IMR-90 (cell line): ENCODE measurements around the gene GTF2A1L. TPM values are rescaled to one million over a fixed set of nuclear protein-coding genes. Genes with fewer than 3 reads are reported as not detected.

ENCODE experiments used
- ATAC-seq: fragments of 200-7000 bp; cut with Tn5 transposase; 2 replicates; pipeline ENCODE4 v1.9.1; 2020; ENCODE audit warnings: low read depth, mild to moderate bottlenecking, moderate library complexity
- BruUV-seq: library from RNA; stranded (reverse); fragments of 400-500 nt; replicated peaks from 2 replicates; lab custom pipeline; 2021; lab: Mats Ljungman, UMichigan
- CTCF ChIA-PET: fragments of 300-600 bp; formaldehyde crosslinking; extraction: SDS; loops from one replicate; lab custom pipeline; 2021; ENCODE audit warnings: antibody characterized with exemption; lab: Yijun Ruan, JAX
- POLR2A ChIA-PET: fragments of 300-600 bp; sonication (Branson Sonifier 250); formaldehyde crosslinking; loops from one replicate; lab custom pipeline; 2022; ENCODE audit warnings: antibody characterized with exemption; ENCODE audit not compliant: unreplicated experiment; lab: Charles Lee
- DNase-seq: peaks from one replicate; pipeline ENCODE4 v3.0.0; 2013
- H2AFZ ChIP-seq: replicated peaks from 2 replicates; pipeline ENCODE3; 2013; ENCODE audit warnings: low read length, mild to moderate bottlenecking; ENCODE audit not compliant: poor library complexity
- H2AK5ac ChIP-seq: 2 replicates; pipeline ENCODE4 v1.6.1; 2013; ENCODE audit warnings: low read depth, low read length, inconsistent platforms
- H2AK9ac ChIP-seq: replicated peaks from 2 replicates; pipeline ENCODE3; 2013; ENCODE audit warnings: mild to moderate bottlenecking, low read depth, low read length, moderate library complexity; ENCODE audit not compliant: poor library complexity
- H2BK120ac ChIP-seq: 2 replicates; pipeline ENCODE4 v1.6.1; 2013; ENCODE audit warnings: low read depth, low read length, inconsistent platforms
- H2BK15ac ChIP-seq: 3 replicates; pipeline ENCODE4 v1.6.1; 2013; ENCODE audit warnings: low read depth, low read length, inconsistent platforms
- H2BK20ac ChIP-seq: 2 replicates; pipeline ENCODE4 v1.6.1; 2013; ENCODE audit warnings: low read depth, mild to moderate bottlenecking, inconsistent platforms, low read length, moderate library complexity
- H2BK5ac ChIP-seq: 2 replicates; pipeline ENCODE4 v1.6.1; 2013; ENCODE audit warnings: mild to moderate bottlenecking, low read depth, low read length, inconsistent platforms; ENCODE audit not compliant: poor library complexity, severe bottlenecking
- H3K14ac ChIP-seq: replicated peaks from 2 replicates; pipeline ENCODE4 v1.6.1; 2013; ENCODE audit warnings: low read depth, low read length, inconsistent platforms
- H3K18ac ChIP-seq: 2 replicates; pipeline ENCODE4 v1.6.1; 2013; ENCODE audit warnings: low read depth, low read length, control low read depth
- H3K23ac ChIP-seq: 2 replicates; pipeline ENCODE4 v1.6.1; 2013; ENCODE audit warnings: low read depth, low read length, inconsistent platforms
- H3K27ac ChIP-seq: 2 replicates; pipeline ENCODE4 v1.5.1; 2013; ENCODE audit warnings: mild to moderate bottlenecking, control low read depth, low read length; ENCODE audit not compliant: insufficient read depth
- H3K27me3 ChIP-seq: 2 replicates; pipeline ENCODE4 v1.6.1; 2013; ENCODE audit warnings: low read length; ENCODE audit not compliant: control insufficient read depth, insufficient read depth
- H3K36me3 ChIP-seq: 2 replicates; pipeline ENCODE4 v1.6.1; 2013; ENCODE audit warnings: low read length, mixed read lengths; ENCODE audit not compliant: control insufficient read depth, insufficient read depth
- H3K4ac ChIP-seq: 2 replicates; pipeline ENCODE4 v1.6.1; 2013; ENCODE audit warnings: low read depth, low read length, inconsistent platforms
- H3K4me1 ChIP-seq: 2 replicates; pipeline ENCODE4 v1.6.1; 2013; ENCODE audit warnings: low read length, mixed read lengths; ENCODE audit not compliant: control insufficient read depth, insufficient read depth
- H3K4me2 ChIP-seq: 2 replicates; pipeline ENCODE4 v1.6.1; 2013; ENCODE audit warnings: low read depth, mild to moderate bottlenecking, control low read depth, low read length, moderate library complexity
- H3K4me3 ChIP-seq: 2 replicates; pipeline ENCODE4 v1.5.1; 2013; ENCODE audit warnings: low read depth, mild to moderate bottlenecking, control low read depth, low read length, moderate library complexity; ENCODE audit not compliant: insufficient read depth
- H3K56ac ChIP-seq: 2 replicates; pipeline ENCODE4 v1.6.1; 2013; ENCODE audit warnings: low read length, inconsistent platforms; ENCODE audit not compliant: insufficient read depth; ENCODE audit errors: extremely low read depth
- H3K79me1 ChIP-seq, 2 experiments: 2 replicates each; pipeline ENCODE4 v1.6.1; 2013; ENCODE audit warnings: low read length in 2 of 2, inconsistent platforms in 1 of 2, low read depth in 1 of 2
- H3K9ac ChIP-seq: 2 replicates; pipeline ENCODE4 v1.6.1; 2013; ENCODE audit warnings: low read depth, low read length, control low read depth
- H3K9me1 ChIP-seq: 2 replicates; pipeline ENCODE4 v1.6.1; 2013; ENCODE audit warnings: low read length, inconsistent platforms; ENCODE audit not compliant: insufficient read depth
- H3K9me3 ChIP-seq: 2 replicates; pipeline ENCODE4 v1.6.1; 2013; ENCODE audit warnings: low read length; ENCODE audit not compliant: control insufficient read depth, insufficient read depth
- H4K20me1 ChIP-seq: 2 replicates; pipeline ENCODE4 v1.6.1; 2013; ENCODE audit warnings: low read length, inconsistent platforms; ENCODE audit not compliant: insufficient read depth
- H4K5ac ChIP-seq: 2 replicates; pipeline ENCODE4 v1.6.1; 2013; ENCODE audit warnings: mild to moderate bottlenecking, low read depth, low read length, control low read depth
- H4K8ac ChIP-seq, 2 experiments: 2 replicates each; pipeline ENCODE4 v1.6.1; 2013; ENCODE audit warnings: low read depth in 2 of 2, low read length in 2 of 2, control low read depth in 1 of 2, inconsistent platforms in 1 of 2
- H4K91ac ChIP-seq: 2 replicates; pipeline ENCODE4 v1.6.1; 2013; ENCODE audit warnings: low read depth, low read length, inconsistent platforms; ENCODE audit not compliant: insufficient read depth
- CTCF ChIP-seq: conservative IDR thresholded peaks from 2 replicates; pipeline ENCODE4 v1.5.1; 2012; ENCODE audit warnings: mild to moderate bottlenecking, low read depth, low read length, improper control_type of control experiment
- MAFK ChIP-seq: IDR thresholded peaks from 2 replicates; pipeline ENCODE4 v1.6.1; 2012; ENCODE audit warnings: low read depth, low read length, improper control_type of control experiment
- POLR2A ChIP-seq: IDR thresholded peaks from 2 replicates; pipeline ENCODE4 v1.6.1; 2012; ENCODE audit warnings: mild to moderate bottlenecking, low read depth, low read length
- RAD21 ChIP-seq: IDR thresholded peaks from 2 replicates; pipeline ENCODE4 v1.6.1; 2012; ENCODE audit warnings: low read length, improper control_type of control experiment
- SMC3 ChIP-seq: fragments of 150-350 bp; IDR thresholded peaks from 2 replicates; pipeline ENCODE4 v1.6.1; 2016; ENCODE audit warnings: low read depth, mild to moderate bottlenecking, antibody characterized with exemption, low read length, moderate library complexity
- WGBS, 2 experiments: methylation state at CpG; one replicate each; pipeline versions ENCODE4 v1.1.5 to v1.1.7; 2013; ENCODE audit warnings: missing lambda C conversion rate in 2 of 2; ENCODE audit not compliant: insufficient read length in 1 of 2; ENCODE audit errors: extremely low coverage in 2 of 2; 5-methylcytosine and 5-hydroxymethylcytosine counted together
- dilution Hi-C: fragments of 300-500 bp; cut with HindIII; formaldehyde crosslinking; loops from one replicate; pipeline ENCODE4 v1.14.3; 2018; ENCODE audit warnings: low sequenced_read_pairs; ENCODE audit not compliant: unreplicated experiment
- in situ Hi-C: fragments of 300-500 bp; cut with MboI; formaldehyde crosslinking; loops from 3 replicates; pipeline ENCODE4 v1.14.3; 2019; ENCODE audit warnings: low sequenced_read_pairs, inconsistent platforms, mixed read lengths
- intact Hi-C: fragments of 100-400 bp; cut with micrococcal nuclease; formaldehyde crosslinking; loops from 2 replicates; pipeline ENCODE4 v1.10.0; 2022
- polyA plus RNA-seq, 3 experiments: library from polyadenylated mRNA; depleted of rRNA; stranded (reverse); fragments of >200 nt; gene quantifications; 2 replicates each; pipeline ENCODE4 v1.2.3, GENCODE V29; 2012; ENCODE audit warnings: low replicate concordance in 1 of 3
- total RNA-seq: library from RNA; depleted of rRNA; stranded (reverse); fragments of >200 nt; gene quantifications from 2 replicates; pipeline ENCODE4 v1.2.3, GENCODE V29; 2012

GTF2A1L gene
- total and polyA plus RNA-seq, 2 of the 4 experiments (the other 2 are of a cell fraction): not detected

GRCh38 chr2:48601349-48601748 is 16.3 kb upstream of the GTF2A1L start:
- no peaks in the 10 kb centered on the region for H4K20me1 ChIP-seq
- TF ChIP-seq SMC3 (peak; percentile 45), RAD21 (peak; percentile 65), CTCF (peak; percentile 60), POLR2A (no peak), MAFK (no peak)
- 0 out of 2 replicates have a peak overlapping the region, but pooled peaks have one; percentile 10 for H2AK5ac ChIP-seq
- H2BK20ac ChIP-seq: peak overlapping the region; percentile 79
- ATAC-seq: peak; percentile 69
- H4K5ac ChIP-seq: peak overlapping the region; percentile 53
- H3K14ac ChIP-seq: no peak overlapping the region
- H2AFZ ChIP-seq: peak overlapping the region; percentile 47
- H3K18ac ChIP-seq: peak overlapping the region; percentile 29; the same call in 1 of the 2 replicates
- intact Hi-C loops (loop anchor here (2.0 to 5.0 kb wide), 8 partner anchors 91 to 1891 kb away; no protein-coding TSS in a partner anchor), in situ Hi-C loops (loop anchor here (5.0 to 10.0 kb wide), 2 partner anchors 343 to 1891 kb away; no protein-coding TSS in a partner anchor), dilution Hi-C loops (no loop called here)
- peaks cover 3% of the 10 kb centered on the region; the same call in 1 of the 2 replicates for H3K36me3 ChIP-seq
- DNase-seq: peak; percentile 41
- H3K4me2 ChIP-seq: no peak overlapping the region
- peak overlapping the region; percentile 83 for H2BK5ac ChIP-seq
- no peak overlapping the region for H2AK9ac ChIP-seq
- ChIA-PET CTCF (interaction anchor here (1.4 kb wide), 1 partner anchor 127 kb away, joined by 3 read pairs; no protein-coding TSS in a partner anchor), POLR2A (no interaction called here)
- WGBS, 2 experiments: 50% methylated on average over 7 of the region's 7 CpGs; no CpG with 5 or more reads in 1 of the 2 experiments
- peak overlapping the region; percentile 74 for H2BK120ac ChIP-seq
- peaks cover 7% of the 10 kb centered on the region for H3K4me1 ChIP-seq
- H2BK15ac ChIP-seq: peak overlapping the region; percentile 59; the same call in 1 of the 3 replicates
- no peaks in the 10 kb centered on the region for H3K9me3 ChIP-seq
- no peak overlapping the region for H3K23ac ChIP-seq
- H4K91ac ChIP-seq: peak overlapping the region; percentile 66; the same call in 1 of the 2 replicates
- H3K27me3 ChIP-seq: no peaks in the 10 kb centered on the region
- no peaks in the 10 kb centered on the region for H3K79me1 ChIP-seq
- no peak overlapping the region for H3K56ac ChIP-seq
- H4K8ac ChIP-seq: peak overlapping the region; percentile 24 to 72; a peak in 1 of 4 replicates
- peak overlapping the region; percentile 55; the same call in 1 of the 2 replicates for H3K27ac ChIP-seq
- peak overlapping the region; percentile 51 for H3K4ac ChIP-seq
- BruUV-seq: no TSS peak
- no peak overlapping the region for H3K9ac ChIP-seq
- no peaks in the 10 kb centered on the region for H3K9me1 ChIP-seq
- no peak overlapping the region for H3K4me3 ChIP-seq
